Lower leg skin (tissue), 3 donors: ENCODE measurements around the gene RPN2.

Experiments
- POLR2A ChIP-seq, 2 donors: fragments of 450-650 bp; IDR thresholded peaks; one replicate each; pipeline ENCODE4 v1.6.1; 2016 to 2017; ENCODE audit warnings: antibody characterized with exemption in 2 of 2, mild to moderate bottlenecking in 1 of 2, moderate library complexity in 1 of 2
- TF ChIP-seq, protein P1 (sequence below), 3 donors: fragments of 450-650 bp; IDR thresholded peaks; one replicate each; pipeline ENCODE4 v1.5.1; 2016; ENCODE audit warnings: antibody characterized with exemption in 3 of 3, mild to moderate bottlenecking in 3 of 3, moderate library complexity in 2 of 3

DNA sequence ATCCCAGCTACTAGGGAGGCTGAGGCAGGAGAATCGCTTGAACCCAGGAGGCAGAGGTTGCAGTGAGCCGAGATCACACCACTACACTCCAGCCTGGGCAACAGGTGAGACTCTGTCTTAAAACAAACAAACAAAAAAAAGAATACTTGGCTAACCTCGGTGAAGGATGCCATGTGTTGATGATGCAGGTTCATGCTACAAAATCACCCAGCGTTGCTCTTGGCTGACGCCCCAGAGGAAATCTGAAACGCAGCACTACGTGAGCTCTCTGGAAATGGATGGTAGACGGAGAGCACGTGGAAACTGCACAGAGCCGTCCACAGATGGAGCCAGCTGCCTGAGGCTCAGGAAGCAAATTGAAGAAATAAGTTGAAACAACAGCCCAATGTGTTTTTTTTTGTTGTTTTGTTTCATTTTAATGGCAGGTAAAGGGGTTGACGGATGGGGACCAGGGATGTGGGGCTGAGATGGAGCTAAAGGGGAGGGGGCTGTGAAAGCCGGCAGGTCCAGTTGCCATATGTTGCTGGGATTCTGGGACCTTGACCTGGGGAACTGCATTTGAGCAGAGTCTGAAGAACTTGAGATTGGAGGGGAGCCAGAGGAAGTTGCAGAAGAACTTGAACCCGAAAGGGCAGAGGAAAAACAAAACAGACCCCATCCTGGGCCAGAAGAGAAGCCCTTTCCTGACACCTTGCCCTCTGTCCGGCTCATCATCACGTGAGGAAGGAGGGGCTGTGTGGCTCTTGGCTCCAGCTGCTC, 97.5 kb downstream of the RPN2 start:
- TF ChIP-seq POLR2A (IDR thresholded peaks at IDR 0.05) = no peak
- TF ChIP-seq, protein P1, sequence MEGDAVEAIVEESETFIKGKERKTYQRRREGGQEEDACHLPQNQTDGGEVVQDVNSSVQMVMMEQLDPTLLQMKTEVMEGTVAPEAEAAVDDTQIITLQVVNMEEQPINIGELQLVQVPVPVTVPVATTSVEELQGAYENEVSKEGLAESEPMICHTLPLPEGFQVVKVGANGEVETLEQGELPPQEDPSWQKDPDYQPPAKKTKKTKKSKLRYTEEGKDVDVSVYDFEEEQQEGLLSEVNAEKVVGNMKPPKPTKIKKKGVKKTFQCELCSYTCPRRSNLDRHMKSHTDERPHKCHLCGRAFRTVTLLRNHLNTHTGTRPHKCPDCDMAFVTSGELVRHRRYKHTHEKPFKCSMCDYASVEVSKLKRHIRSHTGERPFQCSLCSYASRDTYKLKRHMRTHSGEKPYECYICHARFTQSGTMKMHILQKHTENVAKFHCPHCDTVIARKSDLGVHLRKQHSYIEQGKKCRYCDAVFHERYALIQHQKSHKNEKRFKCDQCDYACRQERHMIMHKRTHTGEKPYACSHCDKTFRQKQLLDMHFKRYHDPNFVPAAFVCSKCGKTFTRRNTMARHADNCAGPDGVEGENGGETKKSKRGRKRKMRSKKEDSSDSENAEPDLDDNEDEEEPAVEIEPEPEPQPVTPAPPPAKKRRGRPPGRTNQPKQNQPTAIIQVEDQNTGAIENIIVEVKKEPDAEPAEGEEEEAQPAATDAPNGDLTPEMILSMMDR (IDR thresholded peaks at IDR 0.05) = no peak
